Hepatocyte (in vitro differentiated cells): ENCODE data around the gene TNK2.

ENCODE experiments used
- EZH2 ChIP-seq: fragments of 200-600 bp; sonication (generic); IDR thresholded peaks from 2 replicates; pipeline ENCODE4 v1.6.1; 2016; ENCODE audit warnings: antibody characterized with exemption, mild to moderate bottlenecking, borderline replicate concordance
- EZH2phosphoT487 ChIP-seq: fragments of 200-600 bp; sonication (generic); IDR thresholded peaks from one replicate; pipeline ENCODE4 v1.6.1; 2018; ENCODE audit warnings: antibody characterized with exemption, mild to moderate bottlenecking, low read depth, moderate library complexity; ENCODE audit not compliant: unreplicated experiment, severe bottlenecking
- TF ChIP-seq, protein P1 (sequence below): fragments of 200-600 bp; sonication (generic); IDR thresholded peaks from 2 replicates; pipeline ENCODE4 v1.5.1; 2016; ENCODE audit warnings: antibody characterized with exemption, mild to moderate bottlenecking; ENCODE audit not compliant: poor library complexity

DNA sequence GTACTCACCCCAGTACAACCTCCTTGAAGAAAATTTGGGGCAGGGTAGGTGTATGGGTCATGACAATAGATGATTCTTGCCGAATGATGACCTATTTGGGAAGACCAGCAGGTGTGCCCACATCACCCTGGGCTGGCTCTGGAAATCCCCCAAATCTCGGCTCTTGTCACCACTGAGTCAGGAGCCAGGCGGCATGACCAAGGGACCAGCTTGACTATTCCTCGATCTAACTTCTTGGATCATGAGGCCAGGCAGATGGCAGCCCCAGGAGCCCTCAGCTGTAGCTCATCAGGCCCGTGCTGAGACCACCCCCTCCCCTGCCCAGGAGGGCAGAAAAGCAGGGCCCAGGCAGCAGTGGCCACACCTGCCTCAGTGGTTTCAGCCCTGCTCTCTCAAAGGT lies 87.5 kb downstream of the TNK2 start:
- TF ChIP-seq EZH2 (no peak), EZH2phosphoT487 (no peak)
- TF ChIP-seq, protein P1, sequence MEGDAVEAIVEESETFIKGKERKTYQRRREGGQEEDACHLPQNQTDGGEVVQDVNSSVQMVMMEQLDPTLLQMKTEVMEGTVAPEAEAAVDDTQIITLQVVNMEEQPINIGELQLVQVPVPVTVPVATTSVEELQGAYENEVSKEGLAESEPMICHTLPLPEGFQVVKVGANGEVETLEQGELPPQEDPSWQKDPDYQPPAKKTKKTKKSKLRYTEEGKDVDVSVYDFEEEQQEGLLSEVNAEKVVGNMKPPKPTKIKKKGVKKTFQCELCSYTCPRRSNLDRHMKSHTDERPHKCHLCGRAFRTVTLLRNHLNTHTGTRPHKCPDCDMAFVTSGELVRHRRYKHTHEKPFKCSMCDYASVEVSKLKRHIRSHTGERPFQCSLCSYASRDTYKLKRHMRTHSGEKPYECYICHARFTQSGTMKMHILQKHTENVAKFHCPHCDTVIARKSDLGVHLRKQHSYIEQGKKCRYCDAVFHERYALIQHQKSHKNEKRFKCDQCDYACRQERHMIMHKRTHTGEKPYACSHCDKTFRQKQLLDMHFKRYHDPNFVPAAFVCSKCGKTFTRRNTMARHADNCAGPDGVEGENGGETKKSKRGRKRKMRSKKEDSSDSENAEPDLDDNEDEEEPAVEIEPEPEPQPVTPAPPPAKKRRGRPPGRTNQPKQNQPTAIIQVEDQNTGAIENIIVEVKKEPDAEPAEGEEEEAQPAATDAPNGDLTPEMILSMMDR: no peak
